ENCODE results near the gene MEGF6.

DNA sequence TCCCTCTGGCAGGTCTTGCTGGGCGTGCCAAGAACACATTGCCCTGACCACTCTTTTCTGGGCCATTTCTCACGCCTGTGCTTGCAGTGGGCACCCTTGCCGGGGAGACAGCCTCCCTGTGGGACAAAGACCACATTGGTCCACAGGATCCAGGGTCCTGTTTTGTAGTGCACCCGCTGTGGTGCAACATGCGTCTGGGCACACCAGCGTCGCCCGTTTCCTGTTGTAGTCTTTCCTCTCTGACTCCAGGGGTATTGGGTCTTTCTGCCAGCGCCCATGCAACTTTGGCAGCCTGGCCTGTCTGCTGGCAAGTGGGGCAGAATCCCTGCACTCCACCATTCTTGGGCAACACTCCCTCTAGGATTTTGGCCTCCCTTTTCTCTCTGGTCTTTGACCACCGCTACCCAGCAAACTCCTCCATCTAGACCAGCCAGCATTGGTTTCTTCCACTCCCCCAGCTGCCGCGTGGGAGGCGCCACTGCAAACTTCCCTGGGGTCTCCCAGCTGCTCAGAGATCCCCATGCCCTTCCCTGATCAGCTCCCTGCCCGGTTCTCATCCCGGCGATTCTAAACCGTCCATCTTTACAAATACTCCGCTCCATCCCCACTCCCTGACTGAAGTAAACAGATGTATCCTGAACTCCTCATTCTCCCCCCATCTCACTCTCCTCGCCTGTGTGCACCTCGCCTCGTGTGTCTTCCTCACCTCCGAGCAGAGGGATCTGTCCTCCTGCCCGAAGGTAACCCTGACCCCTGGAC is 12.3 kb upstream of the MEGF6 start:
- TF ChIP-seq POLR2A (IDR thresholded peaks at IDR 0.05) = no peak
- TF ChIP-seq, protein P1, sequence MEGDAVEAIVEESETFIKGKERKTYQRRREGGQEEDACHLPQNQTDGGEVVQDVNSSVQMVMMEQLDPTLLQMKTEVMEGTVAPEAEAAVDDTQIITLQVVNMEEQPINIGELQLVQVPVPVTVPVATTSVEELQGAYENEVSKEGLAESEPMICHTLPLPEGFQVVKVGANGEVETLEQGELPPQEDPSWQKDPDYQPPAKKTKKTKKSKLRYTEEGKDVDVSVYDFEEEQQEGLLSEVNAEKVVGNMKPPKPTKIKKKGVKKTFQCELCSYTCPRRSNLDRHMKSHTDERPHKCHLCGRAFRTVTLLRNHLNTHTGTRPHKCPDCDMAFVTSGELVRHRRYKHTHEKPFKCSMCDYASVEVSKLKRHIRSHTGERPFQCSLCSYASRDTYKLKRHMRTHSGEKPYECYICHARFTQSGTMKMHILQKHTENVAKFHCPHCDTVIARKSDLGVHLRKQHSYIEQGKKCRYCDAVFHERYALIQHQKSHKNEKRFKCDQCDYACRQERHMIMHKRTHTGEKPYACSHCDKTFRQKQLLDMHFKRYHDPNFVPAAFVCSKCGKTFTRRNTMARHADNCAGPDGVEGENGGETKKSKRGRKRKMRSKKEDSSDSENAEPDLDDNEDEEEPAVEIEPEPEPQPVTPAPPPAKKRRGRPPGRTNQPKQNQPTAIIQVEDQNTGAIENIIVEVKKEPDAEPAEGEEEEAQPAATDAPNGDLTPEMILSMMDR (IDR thresholded peaks at IDR 0.05) = no peak
- TF ChIP-seq POLR2AphosphoS5 (IDR thresholded peaks at IDR 0.05) = no peak
- no peak for TF ChIP-seq EP300 (IDR thresholded peaks at IDR 0.05; ENCODE audit: low read depth)
